IMR-90 (cell line): ENCODE results near the gene CAMK4. TPM values are rescaled to one million over a fixed set of nuclear protein-coding genes. Genes with fewer than 3 reads are reported as not detected.

Experiments
- ATAC-seq: fragments of 200-7000 bp; cut with Tn5 transposase; 2 replicates; pipeline ENCODE4 v1.9.1; 2020; ENCODE audit warnings: low read depth, mild to moderate bottlenecking, moderate library complexity
- BruUV-seq: library from RNA; stranded (reverse); fragments of 400-500 nt; replicated peaks from 2 replicates; lab custom pipeline; 2021; lab: Mats Ljungman, UMichigan
- CTCF ChIA-PET: fragments of 300-600 bp; formaldehyde crosslinking; extraction: SDS; loops from one replicate; lab custom pipeline; 2021; ENCODE audit warnings: antibody characterized with exemption; lab: Yijun Ruan, JAX
- POLR2A ChIA-PET: fragments of 300-600 bp; sonication (Branson Sonifier 250); formaldehyde crosslinking; loops from one replicate; lab custom pipeline; 2022; ENCODE audit warnings: antibody characterized with exemption; ENCODE audit not compliant: unreplicated experiment; lab: Charles Lee
- DNase-seq: peaks from one replicate; pipeline ENCODE4 v3.0.0; 2013
- H2AFZ ChIP-seq: replicated peaks from 2 replicates; pipeline ENCODE3; 2013; ENCODE audit warnings: low read length, mild to moderate bottlenecking; ENCODE audit not compliant: poor library complexity
- H2AK5ac ChIP-seq: 2 replicates; pipeline ENCODE4 v1.6.1; 2013; ENCODE audit warnings: low read depth, low read length, inconsistent platforms
- H2AK9ac ChIP-seq: replicated peaks from 2 replicates; pipeline ENCODE3; 2013; ENCODE audit warnings: mild to moderate bottlenecking, low read depth, low read length, moderate library complexity; ENCODE audit not compliant: poor library complexity
- H2BK120ac ChIP-seq: 2 replicates; pipeline ENCODE4 v1.6.1; 2013; ENCODE audit warnings: low read depth, low read length, inconsistent platforms
- H2BK15ac ChIP-seq: 3 replicates; pipeline ENCODE4 v1.6.1; 2013; ENCODE audit warnings: low read depth, low read length, inconsistent platforms
- H2BK20ac ChIP-seq: 2 replicates; pipeline ENCODE4 v1.6.1; 2013; ENCODE audit warnings: low read depth, mild to moderate bottlenecking, inconsistent platforms, low read length, moderate library complexity
- H2BK5ac ChIP-seq: 2 replicates; pipeline ENCODE4 v1.6.1; 2013; ENCODE audit warnings: mild to moderate bottlenecking, low read depth, low read length, inconsistent platforms; ENCODE audit not compliant: poor library complexity, severe bottlenecking
- H3K14ac ChIP-seq: replicated peaks from 2 replicates; pipeline ENCODE4 v1.6.1; 2013; ENCODE audit warnings: low read depth, low read length, inconsistent platforms
- H3K18ac ChIP-seq: 2 replicates; pipeline ENCODE4 v1.6.1; 2013; ENCODE audit warnings: low read depth, low read length, control low read depth
- H3K23ac ChIP-seq: 2 replicates; pipeline ENCODE4 v1.6.1; 2013; ENCODE audit warnings: low read depth, low read length, inconsistent platforms
- H3K27ac ChIP-seq: 2 replicates; pipeline ENCODE4 v1.5.1; 2013; ENCODE audit warnings: mild to moderate bottlenecking, control low read depth, low read length; ENCODE audit not compliant: insufficient read depth
- H3K27me3 ChIP-seq: 2 replicates; pipeline ENCODE4 v1.6.1; 2013; ENCODE audit warnings: low read length; ENCODE audit not compliant: control insufficient read depth, insufficient read depth
- H3K36me3 ChIP-seq: 2 replicates; pipeline ENCODE4 v1.6.1; 2013; ENCODE audit warnings: low read length, mixed read lengths; ENCODE audit not compliant: control insufficient read depth, insufficient read depth
- H3K4ac ChIP-seq: 2 replicates; pipeline ENCODE4 v1.6.1; 2013; ENCODE audit warnings: low read depth, low read length, inconsistent platforms
- H3K4me1 ChIP-seq: 2 replicates; pipeline ENCODE4 v1.6.1; 2013; ENCODE audit warnings: low read length, mixed read lengths; ENCODE audit not compliant: control insufficient read depth, insufficient read depth
- H3K4me2 ChIP-seq: 2 replicates; pipeline ENCODE4 v1.6.1; 2013; ENCODE audit warnings: low read depth, mild to moderate bottlenecking, control low read depth, low read length, moderate library complexity
- H3K4me3 ChIP-seq: 2 replicates; pipeline ENCODE4 v1.5.1; 2013; ENCODE audit warnings: low read depth, mild to moderate bottlenecking, control low read depth, low read length, moderate library complexity; ENCODE audit not compliant: insufficient read depth
- H3K56ac ChIP-seq: 2 replicates; pipeline ENCODE4 v1.6.1; 2013; ENCODE audit warnings: low read length, inconsistent platforms; ENCODE audit not compliant: insufficient read depth; ENCODE audit errors: extremely low read depth
- H3K79me1 ChIP-seq, 2 experiments: 2 replicates each; pipeline ENCODE4 v1.6.1; 2013; ENCODE audit warnings: low read length in 2 of 2, inconsistent platforms in 1 of 2, low read depth in 1 of 2
- H3K9ac ChIP-seq: 2 replicates; pipeline ENCODE4 v1.6.1; 2013; ENCODE audit warnings: low read depth, low read length, control low read depth
- H3K9me1 ChIP-seq: 2 replicates; pipeline ENCODE4 v1.6.1; 2013; ENCODE audit warnings: low read length, inconsistent platforms; ENCODE audit not compliant: insufficient read depth
- H3K9me3 ChIP-seq: 2 replicates; pipeline ENCODE4 v1.6.1; 2013; ENCODE audit warnings: low read length; ENCODE audit not compliant: control insufficient read depth, insufficient read depth
- H4K20me1 ChIP-seq: 2 replicates; pipeline ENCODE4 v1.6.1; 2013; ENCODE audit warnings: low read length, inconsistent platforms; ENCODE audit not compliant: insufficient read depth
- H4K5ac ChIP-seq: 2 replicates; pipeline ENCODE4 v1.6.1; 2013; ENCODE audit warnings: mild to moderate bottlenecking, low read depth, low read length, control low read depth
- H4K8ac ChIP-seq, 2 experiments: 2 replicates each; pipeline ENCODE4 v1.6.1; 2013; ENCODE audit warnings: low read depth in 2 of 2, low read length in 2 of 2, control low read depth in 1 of 2, inconsistent platforms in 1 of 2
- H4K91ac ChIP-seq: 2 replicates; pipeline ENCODE4 v1.6.1; 2013; ENCODE audit warnings: low read depth, low read length, inconsistent platforms; ENCODE audit not compliant: insufficient read depth
- BHLHE40 ChIP-seq: fragments of 150-350 bp; IDR thresholded peaks from 2 replicates; pipeline ENCODE4 v1.6.1; 2016; ENCODE audit warnings: mild to moderate bottlenecking, low read depth, low read length
- CEBPB ChIP-seq: IDR thresholded peaks from 2 replicates; pipeline ENCODE4 v1.6.1; 2012; ENCODE audit warnings: low read depth, low read length, improper control_type of control experiment
- FOS ChIP-seq: fragments of 150-350 bp; IDR thresholded peaks from 2 replicates; pipeline ENCODE4 v1.6.1; 2016; ENCODE audit warnings: low read depth, low read length
- MAFK ChIP-seq: IDR thresholded peaks from 2 replicates; pipeline ENCODE4 v1.6.1; 2012; ENCODE audit warnings: low read depth, low read length, improper control_type of control experiment
- MAZ ChIP-seq: IDR thresholded peaks from 2 replicates; pipeline ENCODE4 v1.6.1; 2012; ENCODE audit warnings: low read depth, mild to moderate bottlenecking, low read length, improper control_type of control experiment, moderate library complexity, borderline replicate concordance
- MXI1 ChIP-seq: IDR thresholded peaks from 2 replicates; pipeline ENCODE4 v1.6.1; 2012; ENCODE audit warnings: low read depth, mild to moderate bottlenecking, low read length, moderate library complexity, borderline replicate concordance
- NFE2L2 ChIP-seq: fragments of 150-350 bp; IDR thresholded peaks from 2 replicates; pipeline ENCODE4 v1.6.1; 2016; ENCODE audit warnings: low read depth, mild to moderate bottlenecking, low read length
- POLR2A ChIP-seq: IDR thresholded peaks from 2 replicates; pipeline ENCODE4 v1.6.1; 2012; ENCODE audit warnings: mild to moderate bottlenecking, low read depth, low read length
- RAD21 ChIP-seq: IDR thresholded peaks from 2 replicates; pipeline ENCODE4 v1.6.1; 2012; ENCODE audit warnings: low read length, improper control_type of control experiment
- RCOR1 ChIP-seq: IDR thresholded peaks from 2 replicates; pipeline ENCODE4 v1.6.1; 2012; ENCODE audit warnings: mild to moderate bottlenecking, low read length, improper control_type of control experiment; ENCODE audit not compliant: insufficient replicate concordance
- RFX5 ChIP-seq: IDR thresholded peaks from 2 replicates; pipeline ENCODE4 v1.8.0; 2012; ENCODE audit warnings: low read depth, mild to moderate bottlenecking, low read length, moderate library complexity
- SMC3 ChIP-seq: fragments of 150-350 bp; IDR thresholded peaks from 2 replicates; pipeline ENCODE4 v1.6.1; 2016; ENCODE audit warnings: low read depth, mild to moderate bottlenecking, antibody characterized with exemption, low read length, moderate library complexity
- WGBS, 2 experiments: methylation state at CpG; one replicate each; pipeline versions ENCODE4 v1.1.5 to v1.1.7; 2013; ENCODE audit warnings: missing lambda C conversion rate in 2 of 2; ENCODE audit not compliant: insufficient read length in 1 of 2; ENCODE audit errors: extremely low coverage in 2 of 2; 5-methylcytosine and 5-hydroxymethylcytosine counted together
- dilution Hi-C: fragments of 300-500 bp; cut with HindIII; formaldehyde crosslinking; loops from one replicate; pipeline ENCODE4 v1.14.3; 2018; ENCODE audit warnings: low sequenced_read_pairs; ENCODE audit not compliant: unreplicated experiment
- in situ Hi-C: fragments of 300-500 bp; cut with MboI; formaldehyde crosslinking; loops from 3 replicates; pipeline ENCODE4 v1.14.3; 2019; ENCODE audit warnings: low sequenced_read_pairs, inconsistent platforms, mixed read lengths
- intact Hi-C: fragments of 100-400 bp; cut with micrococcal nuclease; formaldehyde crosslinking; loops from 2 replicates; pipeline ENCODE4 v1.10.0; 2022
- polyA plus RNA-seq, 3 experiments: library from polyadenylated mRNA; depleted of rRNA; stranded (reverse); fragments of >200 nt; gene quantifications; 2 replicates each; pipeline ENCODE4 v1.2.3, GENCODE V29; 2012; ENCODE audit warnings: low replicate concordance in 1 of 3
- total RNA-seq: library from RNA; depleted of rRNA; stranded (reverse); fragments of >200 nt; gene quantifications from 2 replicates; pipeline ENCODE4 v1.2.3, GENCODE V29; 2012
- TF ChIP-seq, protein P1 (sequence below): fragments of 150-350 bp; IDR thresholded peaks from 2 replicates; pipeline ENCODE4 v1.6.1; 2017; ENCODE audit warnings: mild to moderate bottlenecking, antibody characterized with exemption, low read length, low read depth
- TF ChIP-seq, protein P2 (sequence below): fragments of 150-350 bp; IDR thresholded peaks from 2 replicates; pipeline ENCODE4 v1.6.1; 2016; ENCODE audit warnings: low read depth, mild to moderate bottlenecking, low read length, moderate library complexity, borderline replicate concordance
- TF ChIP-seq, protein P3 (sequence below): conservative IDR thresholded peaks from 2 replicates; pipeline ENCODE4 v1.5.1; 2012; ENCODE audit warnings: mild to moderate bottlenecking, low read depth, low read length, improper control_type of control experiment

The CAMK4 gene
- total and polyA plus RNA-seq, 2 of the 4 experiments (the other 2 are of a cell fraction), result 3.7 to 4.8 TPM

DNA sequence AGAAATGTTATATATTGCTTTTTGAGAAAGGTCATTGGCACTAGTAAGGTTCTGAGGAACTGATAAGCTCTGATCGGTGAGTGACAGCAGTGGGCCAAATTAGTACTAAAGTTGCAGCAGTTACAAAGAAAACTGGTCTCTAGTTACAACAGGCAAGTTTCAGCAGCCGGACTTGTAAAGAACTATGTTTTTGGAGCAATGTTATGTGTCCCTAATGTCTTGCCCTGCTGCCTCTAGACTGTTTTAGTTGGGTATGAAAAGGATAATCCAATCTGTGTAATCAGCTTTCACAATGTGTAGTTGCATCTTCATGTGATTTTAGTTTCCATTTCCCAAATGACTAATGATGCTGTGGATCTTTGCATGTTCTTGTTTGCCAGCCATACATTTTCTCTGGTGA lies 113.5 kb downstream of the CAMK4 start:
- no peak overlapping the region for H2BK5ac ChIP-seq
- no peak overlapping the region for H3K27ac ChIP-seq
- no peak overlapping the region for H3K9ac ChIP-seq
- H3K79me1 ChIP-seq, result no peaks in the 10 kb centered on the region
- H2AFZ ChIP-seq, result no peak overlapping the region
- H3K56ac ChIP-seq, result no peak overlapping the region
- H3K23ac ChIP-seq, result no peak overlapping the region
- 9% methylated on average over 2 of the region's 2 CpGs; no CpG with 5 or more reads in 1 of the 2 experiments for WGBS, 2 experiments
- intact Hi-C loops, result no loop called here
- DNase-seq, result no peak
- no peak overlapping the region for H2BK120ac ChIP-seq
- H4K91ac ChIP-seq, result no peak overlapping the region
- H2AK9ac ChIP-seq, result no peak overlapping the region
- TF ChIP-seq RCOR1 (no peak), RFX5 (no peak), MXI1 (no peak), MAFK (no peak), NFE2L2 (no peak), BHLHE40 (no peak), SMC3 (no peak), MAZ (no peak), CEBPB (no peak), POLR2A (no peak), RAD21 (no peak), FOS (no peak)
- TF ChIP-seq, protein P1, sequence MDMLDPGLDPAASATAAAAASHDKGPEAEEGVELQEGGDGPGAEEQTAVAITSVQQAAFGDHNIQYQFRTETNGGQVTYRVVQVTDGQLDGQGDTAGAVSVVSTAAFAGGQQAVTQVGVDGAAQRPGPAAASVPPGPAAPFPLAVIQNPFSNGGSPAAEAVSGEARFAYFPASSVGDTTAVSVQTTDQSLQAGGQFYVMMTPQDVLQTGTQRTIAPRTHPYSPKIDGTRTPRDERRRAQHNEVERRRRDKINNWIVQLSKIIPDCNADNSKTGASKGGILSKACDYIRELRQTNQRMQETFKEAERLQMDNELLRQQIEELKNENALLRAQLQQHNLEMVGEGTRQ, result no peak
- TF ChIP-seq, protein P2, sequence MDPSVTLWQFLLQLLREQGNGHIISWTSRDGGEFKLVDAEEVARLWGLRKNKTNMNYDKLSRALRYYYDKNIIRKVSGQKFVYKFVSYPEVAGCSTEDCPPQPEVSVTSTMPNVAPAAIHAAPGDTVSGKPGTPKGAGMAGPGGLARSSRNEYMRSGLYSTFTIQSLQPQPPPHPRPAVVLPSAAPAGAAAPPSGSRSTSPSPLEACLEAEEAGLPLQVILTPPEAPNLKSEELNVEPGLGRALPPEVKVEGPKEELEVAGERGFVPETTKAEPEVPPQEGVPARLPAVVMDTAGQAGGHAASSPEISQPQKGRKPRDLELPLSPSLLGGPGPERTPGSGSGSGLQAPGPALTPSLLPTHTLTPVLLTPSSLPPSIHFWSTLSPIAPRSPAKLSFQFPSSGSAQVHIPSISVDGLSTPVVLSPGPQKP, result no peak
- TF ChIP-seq, protein P3, sequence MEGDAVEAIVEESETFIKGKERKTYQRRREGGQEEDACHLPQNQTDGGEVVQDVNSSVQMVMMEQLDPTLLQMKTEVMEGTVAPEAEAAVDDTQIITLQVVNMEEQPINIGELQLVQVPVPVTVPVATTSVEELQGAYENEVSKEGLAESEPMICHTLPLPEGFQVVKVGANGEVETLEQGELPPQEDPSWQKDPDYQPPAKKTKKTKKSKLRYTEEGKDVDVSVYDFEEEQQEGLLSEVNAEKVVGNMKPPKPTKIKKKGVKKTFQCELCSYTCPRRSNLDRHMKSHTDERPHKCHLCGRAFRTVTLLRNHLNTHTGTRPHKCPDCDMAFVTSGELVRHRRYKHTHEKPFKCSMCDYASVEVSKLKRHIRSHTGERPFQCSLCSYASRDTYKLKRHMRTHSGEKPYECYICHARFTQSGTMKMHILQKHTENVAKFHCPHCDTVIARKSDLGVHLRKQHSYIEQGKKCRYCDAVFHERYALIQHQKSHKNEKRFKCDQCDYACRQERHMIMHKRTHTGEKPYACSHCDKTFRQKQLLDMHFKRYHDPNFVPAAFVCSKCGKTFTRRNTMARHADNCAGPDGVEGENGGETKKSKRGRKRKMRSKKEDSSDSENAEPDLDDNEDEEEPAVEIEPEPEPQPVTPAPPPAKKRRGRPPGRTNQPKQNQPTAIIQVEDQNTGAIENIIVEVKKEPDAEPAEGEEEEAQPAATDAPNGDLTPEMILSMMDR, result no peak
- no peak overlapping the region for H3K18ac ChIP-seq
- no TSS peak for BruUV-seq
- no peak overlapping the region for H2BK20ac ChIP-seq
- no peak overlapping the region for H2BK15ac ChIP-seq
- H3K4me1 ChIP-seq, result no peaks in the 10 kb centered on the region
- H4K5ac ChIP-seq, result no peak overlapping the region
- no peaks in the 10 kb centered on the region for H3K9me1 ChIP-seq
- H3K27me3 ChIP-seq, result no peaks in the 10 kb centered on the region
- ChIA-PET POLR2A (no interaction called here), CTCF (no interaction called here)
- no peak overlapping the region for H3K4ac ChIP-seq
- no peak overlapping the region for H3K14ac ChIP-seq
- H4K20me1 ChIP-seq, result no peaks in the 10 kb centered on the region
- in situ Hi-C loops, result no loop called here
- dilution Hi-C loops, result no loop called here
- H3K36me3 ChIP-seq, result no peaks in the 10 kb centered on the region
- H3K4me2 ChIP-seq, result no peak overlapping the region
- no peak for ATAC-seq
- H4K8ac ChIP-seq, result no peak overlapping the region
- no peak overlapping the region for H2AK5ac ChIP-seq
- H3K4me3 ChIP-seq, result no peak overlapping the region
- no peaks in the 10 kb centered on the region for H3K9me3 ChIP-seq
